PC-3 (cell line): ENCODE measurements around the gene ITIH5.

Experiments
- EZH2 ChIP-seq: fragments of 300-600 bp; sonication (generic); IDR thresholded peaks from one replicate; pipeline ENCODE4 v1.6.1; 2017; ENCODE audit warnings: antibody characterized with exemption, mild to moderate bottlenecking, low read length; ENCODE audit not compliant: unreplicated experiment
- TF ChIP-seq, protein P1 (sequence below): fragments of 300-600 bp; sonication (generic); conservative IDR thresholded peaks from 2 replicates; pipeline ENCODE4 v1.5.1; 2017; ENCODE audit warnings: antibody characterized with exemption, low read depth, mild to moderate bottlenecking, low read length

- TF ChIP-seq EZH2 = no peak
- TF ChIP-seq, protein P1, sequence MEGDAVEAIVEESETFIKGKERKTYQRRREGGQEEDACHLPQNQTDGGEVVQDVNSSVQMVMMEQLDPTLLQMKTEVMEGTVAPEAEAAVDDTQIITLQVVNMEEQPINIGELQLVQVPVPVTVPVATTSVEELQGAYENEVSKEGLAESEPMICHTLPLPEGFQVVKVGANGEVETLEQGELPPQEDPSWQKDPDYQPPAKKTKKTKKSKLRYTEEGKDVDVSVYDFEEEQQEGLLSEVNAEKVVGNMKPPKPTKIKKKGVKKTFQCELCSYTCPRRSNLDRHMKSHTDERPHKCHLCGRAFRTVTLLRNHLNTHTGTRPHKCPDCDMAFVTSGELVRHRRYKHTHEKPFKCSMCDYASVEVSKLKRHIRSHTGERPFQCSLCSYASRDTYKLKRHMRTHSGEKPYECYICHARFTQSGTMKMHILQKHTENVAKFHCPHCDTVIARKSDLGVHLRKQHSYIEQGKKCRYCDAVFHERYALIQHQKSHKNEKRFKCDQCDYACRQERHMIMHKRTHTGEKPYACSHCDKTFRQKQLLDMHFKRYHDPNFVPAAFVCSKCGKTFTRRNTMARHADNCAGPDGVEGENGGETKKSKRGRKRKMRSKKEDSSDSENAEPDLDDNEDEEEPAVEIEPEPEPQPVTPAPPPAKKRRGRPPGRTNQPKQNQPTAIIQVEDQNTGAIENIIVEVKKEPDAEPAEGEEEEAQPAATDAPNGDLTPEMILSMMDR = no peak
Observed at GRCh38 chr10:7611909-7612308, 54.9 kb downstream of the ITIH5 start.
